ENCODE data around the gene YLPM1. TPM values are rescaled to one million over a fixed set of nuclear protein-coding genes. Genes with fewer than 3 reads are reported as not detected.

YLPM1 gene
- total and polyA plus RNA-seq, 11 donors: 15.0 to 48.1 (median 25.5) TPM

DNA sequence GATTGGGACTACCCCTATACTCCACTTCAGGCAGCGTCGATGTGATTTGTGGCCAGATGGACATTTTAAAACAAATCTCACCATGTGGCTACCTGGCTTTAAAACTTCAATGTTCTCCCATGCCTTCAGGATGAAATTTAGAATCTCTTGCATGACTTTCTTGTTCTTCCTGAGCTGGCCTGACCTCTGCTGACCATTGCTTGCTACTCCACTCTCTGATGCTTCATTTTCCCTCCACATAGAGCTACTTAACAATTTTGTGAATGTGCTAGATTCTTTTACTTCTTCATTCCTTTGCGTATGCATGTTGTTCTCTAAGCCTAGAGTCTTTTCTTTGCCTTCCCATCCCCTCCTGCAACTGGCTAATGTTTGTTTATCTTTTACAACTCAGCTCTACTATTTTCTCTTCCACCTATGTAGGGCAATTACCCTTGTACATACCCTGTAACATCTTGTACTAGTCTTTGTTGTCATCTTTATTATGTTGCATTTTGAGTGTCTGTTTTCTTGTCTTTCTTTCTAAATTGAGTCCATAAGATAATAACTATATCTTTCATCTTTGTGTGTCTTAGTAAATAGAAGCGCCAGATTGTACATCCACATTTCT is 41.2 kb downstream of the YLPM1 start:
- 88 to 92% (median 90%) methylated on average over 4 of the region's 4 CpGs for WGBS, 4 donors
- Histone ChIP-seq H3K4me1 (no peaks in the 10 kb centered on the region), H3K27me3 (no peaks in the 10 kb centered on the region), H3K27ac (no peak overlapping the region), H3K4me3 (no peak overlapping the region), H3K9me3 (no peaks in the 10 kb centered on the region), H3K36me3 (peaks cover 0 to 90% (median 73%) of the 10 kb centered on the region in 9 donors)
- intact Hi-C loops (cut with DNase I): loop anchor here in 4 of 10 donors (2.0 to 10.0 kb wide), 6 partner anchors 194 to 442 kb away; no protein-coding TSS in a partner anchor
- peak in 2 of 4 donors; percentile 56 for ATAC-seq
- TF ChIP-seq POLR2A (IDR thresholded peaks at IDR 0.05): no peak
- TF ChIP-seq, protein P1, sequence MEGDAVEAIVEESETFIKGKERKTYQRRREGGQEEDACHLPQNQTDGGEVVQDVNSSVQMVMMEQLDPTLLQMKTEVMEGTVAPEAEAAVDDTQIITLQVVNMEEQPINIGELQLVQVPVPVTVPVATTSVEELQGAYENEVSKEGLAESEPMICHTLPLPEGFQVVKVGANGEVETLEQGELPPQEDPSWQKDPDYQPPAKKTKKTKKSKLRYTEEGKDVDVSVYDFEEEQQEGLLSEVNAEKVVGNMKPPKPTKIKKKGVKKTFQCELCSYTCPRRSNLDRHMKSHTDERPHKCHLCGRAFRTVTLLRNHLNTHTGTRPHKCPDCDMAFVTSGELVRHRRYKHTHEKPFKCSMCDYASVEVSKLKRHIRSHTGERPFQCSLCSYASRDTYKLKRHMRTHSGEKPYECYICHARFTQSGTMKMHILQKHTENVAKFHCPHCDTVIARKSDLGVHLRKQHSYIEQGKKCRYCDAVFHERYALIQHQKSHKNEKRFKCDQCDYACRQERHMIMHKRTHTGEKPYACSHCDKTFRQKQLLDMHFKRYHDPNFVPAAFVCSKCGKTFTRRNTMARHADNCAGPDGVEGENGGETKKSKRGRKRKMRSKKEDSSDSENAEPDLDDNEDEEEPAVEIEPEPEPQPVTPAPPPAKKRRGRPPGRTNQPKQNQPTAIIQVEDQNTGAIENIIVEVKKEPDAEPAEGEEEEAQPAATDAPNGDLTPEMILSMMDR (IDR thresholded peaks at IDR 0.05): peak; percentile 19 to 64 (median 40)
- no peak for DNase-seq

DNA sequence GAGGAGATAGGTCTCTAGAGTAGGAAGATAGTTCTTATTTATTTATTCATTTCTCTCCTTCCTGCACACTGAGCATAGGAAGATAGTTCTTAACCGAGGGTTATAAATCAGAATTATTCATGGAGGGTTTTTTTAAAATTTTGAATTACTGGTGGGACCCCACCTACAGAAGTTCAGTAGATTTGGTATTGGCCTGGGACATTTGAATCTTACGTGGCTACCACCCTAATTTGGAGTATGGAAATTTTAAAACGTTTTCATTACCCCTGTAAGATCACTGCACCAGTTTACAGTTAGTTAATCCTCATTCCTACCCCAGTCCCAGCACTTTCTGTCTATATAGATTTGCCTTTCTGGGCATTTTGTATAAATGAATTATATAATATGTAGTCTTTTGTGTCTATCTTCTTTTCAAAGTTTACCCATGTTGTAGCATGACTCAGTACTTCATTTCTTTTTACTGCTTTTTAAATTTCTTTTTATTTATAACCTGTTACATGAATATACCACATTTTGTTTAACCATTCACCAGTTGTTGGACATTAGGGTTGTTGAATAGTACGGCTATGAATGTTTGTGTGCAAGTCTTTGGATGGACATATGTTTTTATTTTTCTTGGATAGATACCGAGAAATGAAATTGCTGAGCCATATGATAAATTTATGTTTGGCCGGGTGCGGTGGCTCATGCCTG is 44.9 kb downstream of the YLPM1 start:
- intact Hi-C loops (cut with DNase I): loop anchor here in 2 of 10 donors (10.0 kb wide), 2 partner anchors 203 to 303 kb away; no protein-coding TSS in a partner anchor
- DNase-seq: no peak
- TF ChIP-seq POLR2A (IDR thresholded peaks at IDR 0.05): no peak
- TF ChIP-seq, protein P1 (IDR thresholded peaks at IDR 0.05): no peak
- Histone ChIP-seq H3K4me1 (no peaks in the 10 kb centered on the region), H3K9me3 (no peaks in the 10 kb centered on the region), H3K36me3 (peaks cover 0 to 98% (median 94%) of the 10 kb centered on the region in 9 donors), H3K27ac (no peak overlapping the region), H3K27me3 (no peaks in the 10 kb centered on the region), H3K4me3 (no peak overlapping the region)
- ATAC-seq: no peak
- WGBS, 4 donors: 91 to 92% (median 92%) methylated on average over 7 of the region's 7 CpGs

DNA sequence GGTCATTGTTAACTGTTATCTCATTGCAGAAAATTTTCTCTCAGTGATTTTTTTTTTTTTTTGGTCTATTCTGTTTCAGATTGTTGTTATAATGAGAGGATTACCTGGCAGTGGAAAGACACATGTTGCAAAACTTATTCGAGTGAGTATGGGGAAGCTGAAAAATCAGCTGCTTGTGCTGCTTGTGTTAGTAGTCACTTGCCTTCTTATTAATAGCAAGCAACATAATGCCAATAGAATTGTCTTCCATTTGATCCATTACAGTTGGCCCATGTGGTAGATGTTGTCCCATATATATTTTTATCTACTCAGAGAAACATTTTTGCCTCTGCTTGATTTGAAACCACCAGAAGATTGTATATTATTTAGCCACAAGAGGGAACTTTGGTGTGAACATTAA is 53.0 kb downstream of the YLPM1 start:
- intact Hi-C loops (cut with DNase I): loop anchor here in 1 of 10 donors (10.0 kb wide), 1 partner anchor 151 kb away; no protein-coding TSS in a partner anchor
- no peaks in the 10 kb centered on the region for H3K9me3 ChIP-seq
- H3K4me1 ChIP-seq: no peaks in the 10 kb centered on the region
- peaks cover 6 to 100% (median 97%) of the 10 kb centered on the region in 9 donors for H3K36me3 ChIP-seq
- no peak overlapping the region for H3K4me3 ChIP-seq
- no peak overlapping the region for H3K27ac ChIP-seq
- ATAC-seq (no peak), DNase-seq (no peak)
- 87 to 96% (median 92%) methylated on average over 1 of the region's 1 CpG for WGBS, 4 donors
- no peaks in the 10 kb centered on the region for H3K27me3 ChIP-seq
- TF ChIP-seq, protein P1 (IDR thresholded peaks at IDR 0.05): no peak
- no peak for TF ChIP-seq POLR2A (IDR thresholded peaks at IDR 0.05)

DNA sequence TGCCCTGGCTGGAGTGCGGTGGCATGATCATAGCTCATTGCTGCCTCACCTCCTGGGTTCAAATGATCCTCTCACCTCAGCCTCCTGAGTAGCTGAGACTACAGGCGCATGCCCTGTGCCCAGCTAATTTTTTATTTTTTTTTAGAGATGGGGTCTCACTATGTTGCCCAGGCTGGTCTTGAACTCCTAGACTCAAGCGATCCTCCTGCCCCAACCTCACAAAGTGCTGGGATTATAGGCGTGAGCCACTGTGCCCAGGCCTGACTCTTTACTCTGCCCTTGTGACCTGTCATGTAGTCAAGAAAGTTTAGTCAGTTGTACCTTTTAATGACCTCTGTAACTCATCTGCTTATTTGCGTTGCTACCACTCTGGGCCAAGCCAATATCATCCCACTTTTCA is 57.2 kb downstream of the YLPM1 start:
- Histone ChIP-seq H3K27me3 (no peaks in the 10 kb centered on the region), H3K36me3 (peaks cover 3 to 97% (median 82%) of the 10 kb centered on the region in 9 donors), H3K4me3 (no peak overlapping the region), H3K27ac (no peak overlapping the region), H3K9me3 (no peaks in the 10 kb centered on the region), H3K4me1 (no peaks in the 10 kb centered on the region)
- ATAC-seq: no peak
- DNase-seq: no peak
- intact Hi-C loops (cut with DNase I): no loop called here
- WGBS, 4 donors: 95 to 98% (median 97%) methylated on average over 5 of the region's 5 CpGs
- TF ChIP-seq, protein P1 (IDR thresholded peaks at IDR 0.05): no peak
- TF ChIP-seq POLR2A (IDR thresholded peaks at IDR 0.05): no peak
